GM12875 (cell line): ENCODE measurements around the gene CNTNAP2.

Experiments used
- H3K4me3 ChIP-seq: one replicate; pipeline ENCODE4 v1.5.1; 2011; ENCODE audit warnings: low read depth, low read length, control low read depth
- CTCF ChIP-seq: IDR thresholded peaks from 2 replicates; pipeline ENCODE4 v1.5.1; 2011; ENCODE audit warnings: low read depth, mild to moderate bottlenecking, control low read depth, inconsistent platforms, low read length, moderate library complexity, borderline replicate concordance; ENCODE audit not compliant: insufficient read depth

The CNTNAP2 gene

GRCh38 chr7:148334441-148334956, 2217.9 kb downstream of the CNTNAP2 start:
- H3K4me3 ChIP-seq = no peak overlapping the region
- no peak for TF ChIP-seq CTCF

GRCh38 chr7:148334959-148335577, 2218.5 kb downstream of the CNTNAP2 start:
- TF ChIP-seq CTCF = no peak
- no peak overlapping the region for H3K4me3 ChIP-seq

DNA sequence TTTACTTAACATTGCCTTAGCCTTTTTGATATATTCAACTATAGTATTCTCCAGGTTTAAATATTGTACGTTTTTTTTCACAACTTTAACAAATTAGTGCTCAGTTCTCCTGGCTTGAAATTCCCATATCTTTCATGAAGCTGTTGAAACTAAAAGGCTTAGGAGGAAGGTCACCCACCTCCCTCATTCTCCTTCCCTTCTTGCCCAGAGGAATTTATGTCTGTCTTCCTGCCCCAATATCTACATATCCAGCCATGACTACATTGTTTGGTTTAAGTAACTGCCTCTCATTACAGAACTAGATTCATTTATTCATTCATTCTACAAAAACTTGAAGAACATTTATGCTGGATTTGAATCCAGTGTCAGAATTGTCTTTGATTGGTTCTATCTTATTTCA, 2219.2 kb downstream of the CNTNAP2 start:
- TF ChIP-seq CTCF = no peak
- no peak overlapping the region for H3K4me3 ChIP-seq

DNA sequence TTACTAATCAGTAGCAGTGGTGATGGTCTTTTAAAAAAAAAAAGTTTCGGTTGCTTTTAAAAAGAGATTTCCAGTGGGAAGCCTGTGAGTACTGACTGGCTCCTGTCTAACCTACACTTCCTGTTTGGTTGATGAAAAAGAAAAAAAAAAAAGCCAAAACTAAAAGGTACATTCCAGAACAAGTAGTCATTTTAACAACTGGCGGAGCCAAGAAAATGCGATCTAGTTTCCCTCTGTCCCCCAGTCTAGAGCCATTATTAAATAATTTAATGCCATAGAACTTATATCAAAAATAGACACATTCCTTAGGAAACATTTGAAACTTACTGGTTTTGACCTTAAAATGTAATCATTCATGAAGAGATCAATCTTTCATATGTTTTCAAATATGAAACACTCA, 2219.8 kb downstream of the CNTNAP2 start:
- H3K4me3 ChIP-seq = no peak overlapping the region
- no peak for TF ChIP-seq CTCF

DNA sequence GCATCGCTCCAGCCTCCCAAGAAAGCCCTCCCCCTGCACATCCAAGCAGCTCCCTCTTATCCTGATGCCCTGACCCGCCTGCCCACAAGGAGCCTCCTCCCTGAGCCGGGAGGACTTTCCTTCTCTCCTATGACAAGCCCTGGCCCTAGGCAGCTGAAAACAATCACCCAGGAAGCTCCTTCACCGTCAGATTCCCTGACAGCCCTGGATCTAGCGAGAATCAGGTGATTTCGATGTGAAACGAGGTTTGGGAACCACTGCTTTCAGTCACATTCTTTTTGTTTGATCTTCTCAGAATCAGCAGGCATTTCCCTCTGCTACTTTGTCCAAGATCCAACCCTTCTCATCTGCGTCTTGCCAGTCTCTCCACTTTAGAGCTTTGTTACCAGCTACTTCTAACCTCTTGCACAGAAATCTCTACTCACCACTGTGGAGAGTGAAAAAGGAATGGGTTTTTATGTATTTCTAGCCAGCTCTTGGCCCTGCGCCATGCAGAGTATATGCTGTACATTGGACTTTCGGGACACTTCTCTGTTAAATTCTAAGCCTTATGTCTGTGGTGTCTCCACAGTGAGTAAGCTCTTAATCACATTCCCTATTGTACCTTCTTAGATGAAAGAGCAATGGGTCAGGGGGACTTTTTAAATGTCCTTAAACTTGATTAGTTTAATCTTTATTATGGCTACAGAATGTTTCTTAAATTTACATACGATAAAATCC, 2220.8 kb downstream of the CNTNAP2 start:
- no peak for TF ChIP-seq CTCF
- H3K4me3 ChIP-seq = no peak overlapping the region

GRCh38 chr7:148337995-148338747, 2221.6 kb downstream of the CNTNAP2 start:
- no peak overlapping the region for H3K4me3 ChIP-seq

More at GRCh38 chr7:148337995-148338747, 2221.6 kb downstream of the CNTNAP2 start:
- TF ChIP-seq CTCF = no peak
